A549 treated with dexamethasone at 1 μM for 4 hours (cell line): ENCODE results near the gene TPD52L1. TPM values are rescaled to one million over a fixed set of nuclear protein-coding genes. Genes with fewer than 3 reads are reported as not detected.

Experiments used
- total RNA-seq: library from RNA; stranded (reverse); fragments of 200-300 nt; extraction: Qiagen RNA extraction; gene quantifications from 5 replicates; pipeline ENCODE4 v1.2.3, GENCODE V29; 2022

Gene TPD52L1, protein sequence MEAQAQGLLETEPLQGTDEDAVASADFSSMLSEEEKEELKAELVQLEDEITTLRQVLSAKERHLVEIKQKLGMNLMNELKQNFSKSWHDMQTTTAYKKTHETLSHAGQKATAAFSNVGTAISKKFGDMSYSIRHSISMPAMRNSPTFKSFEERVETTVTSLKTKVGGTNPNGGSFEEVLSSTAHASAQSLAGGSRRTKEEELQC
- 49.9 to 55.1 TPM (median 52.1 TPM) in 5 replicates for total RNA-seq

DNA sequence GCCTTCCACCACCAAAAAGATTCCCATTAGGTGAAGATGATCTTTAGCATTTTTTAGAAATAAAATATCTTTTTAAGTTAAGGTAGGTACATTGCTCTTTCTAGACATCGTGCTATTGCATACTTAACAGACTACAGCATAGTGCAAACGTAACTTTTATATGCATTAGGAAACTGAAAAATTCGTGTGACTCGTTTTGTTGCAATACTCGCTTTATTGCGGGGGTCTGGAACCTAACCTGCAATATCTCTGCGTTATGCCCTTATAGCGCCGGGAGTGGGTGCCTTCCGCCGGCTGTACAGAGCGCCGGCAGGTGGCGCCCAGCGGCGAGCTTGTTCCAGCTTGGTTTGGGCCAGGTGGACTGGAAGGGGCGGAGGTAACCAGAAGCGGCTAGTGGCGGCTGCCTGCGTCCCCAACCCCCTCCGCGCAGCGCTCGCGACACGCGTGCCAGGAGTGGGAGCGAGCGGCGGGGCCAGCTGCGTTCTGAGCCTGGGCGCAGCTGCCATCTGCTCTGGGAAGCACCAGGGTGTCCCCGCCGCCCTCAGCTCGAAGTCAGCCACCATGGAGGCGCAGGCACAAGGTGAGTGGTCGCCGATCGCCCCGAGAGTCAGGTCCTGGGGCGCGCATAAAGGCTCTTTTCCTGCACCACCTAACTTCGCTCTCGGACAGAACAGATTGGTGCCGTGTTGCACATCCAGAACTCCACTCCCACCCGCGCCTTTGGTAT lies at the start of gene TPD52L1:
Gene TPD52L1, plus strand, starts transcription at position 383 of the 727 bp plus-strand sequence. Its CDS starts 179 bp downstream, at position 562.

GRCh38 chr6:125301435-125302391 lies 148.1 kb downstream of the TPD52L1 start, which contains the start of gene HDDC2:
Gene HDDC2, minus strand, starts transcription at chr6:125301967. Its CDS starts 35 bp downstream, at chr6:125301932.

Other genes with a start within 250 kb of the TPD52L1 start
- 4.2 to 7.1 TPM (median 6.8 TPM) in 5 replicates for gene RNF217, start 191.3 kb upstream of the TPD52L1 start, total RNA-seq
- 94.4 to 103 TPM (median 95.3 TPM) in 5 replicates for gene HDDC2, start 148.2 kb downstream of the TPD52L1 start, total RNA-seq